ENCODE results near the gene SRGAP1. TPM values are rescaled to one million over a fixed set of nuclear protein-coding genes. Genes with fewer than 3 reads are reported as not detected.

The SRGAP1 gene
- total RNA-seq, 1 donor from 2014 or later, result 9.7 TPM

GRCh38 chr12:63909746-63910145, 65.2 kb downstream of the SRGAP1 start:
- no peak for DNase-seq (ENCODE audit: low spot score in 2 of 2, unreplicated experiment in 2 of 2)
- H3K9me3 Mint-ChIP-seq, result peaks cover 13% of the 10 kb centered on the region
- peaks cover 2% of the 10 kb centered on the region for H3K36me3 Mint-ChIP-seq
- no peak overlapping the region for H3K4me3 Mint-ChIP-seq
- no peaks in the 10 kb centered on the region for H3K27me3 Mint-ChIP-seq (ENCODE audit: low read depth)
- H3K27ac Mint-ChIP-seq, result no peak overlapping the region
- no peak for TF ChIP-seq CTCF (IDR thresholded peaks at IDR 0.05; ENCODE audit: unreplicated experiment)
- H3K4me1 Mint-ChIP-seq, result peaks cover 2% of the 10 kb centered on the region

DNA sequence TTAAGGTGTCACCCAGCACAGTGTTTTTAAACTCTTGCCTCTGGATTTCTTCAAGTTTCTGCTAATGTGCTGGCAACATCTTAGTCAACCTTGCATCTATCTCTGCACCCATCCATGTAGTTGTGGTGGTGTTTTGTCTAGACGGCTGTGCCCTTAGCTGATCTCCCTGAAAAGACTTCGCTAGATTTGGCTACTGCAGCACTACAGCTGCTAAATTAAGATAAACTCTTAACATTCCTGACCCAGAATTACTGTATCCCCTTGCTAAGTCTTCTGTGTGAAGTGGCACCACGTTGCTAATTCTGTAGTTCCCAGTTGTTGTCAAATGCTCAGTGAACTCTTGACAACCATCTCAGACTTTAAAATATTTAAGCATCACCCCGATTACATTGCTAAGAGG, 66.8 kb downstream of the SRGAP1 start:
- Mint-ChIP-seq H3K27me3 (ENCODE audit: low read depth) (no peaks in the 10 kb centered on the region), H3K4me3 (no peak overlapping the region), H3K27ac (no peak overlapping the region), H3K36me3 (peaks cover 2% of the 10 kb centered on the region), H3K4me1 (peaks cover 17% of the 10 kb centered on the region), H3K9me3 (peaks cover 4% of the 10 kb centered on the region)
- no peak for TF ChIP-seq CTCF (IDR thresholded peaks at IDR 0.05; ENCODE audit: unreplicated experiment)
- DNase-seq (ENCODE audit: low spot score in 2 of 2, unreplicated experiment in 2 of 2), result no peak

GRCh38 chr12:63912651-63913050, 68.2 kb downstream of the SRGAP1 start:
- Mint-ChIP-seq H3K27me3 (ENCODE audit: low read depth) (no peaks in the 10 kb centered on the region), H3K9me3 (no peaks in the 10 kb centered on the region), H3K36me3 (no peaks in the 10 kb centered on the region), H3K27ac (no peak overlapping the region), H3K4me1 (peaks cover 25% of the 10 kb centered on the region), H3K4me3 (no peak overlapping the region)
- no peak for DNase-seq (ENCODE audit: low spot score in 2 of 2, unreplicated experiment in 2 of 2)
- TF ChIP-seq CTCF (IDR thresholded peaks at IDR 0.05; ENCODE audit: unreplicated experiment), result no peak

GRCh38 chr12:63913929-63914328, 69.4 kb downstream of the SRGAP1 start:
- no peak overlapping the region for H3K27ac Mint-ChIP-seq
- no peaks in the 10 kb centered on the region for H3K27me3 Mint-ChIP-seq (ENCODE audit: low read depth)
- H3K9me3 Mint-ChIP-seq, result no peaks in the 10 kb centered on the region
- H3K4me3 Mint-ChIP-seq, result no peak overlapping the region
- TF ChIP-seq CTCF (IDR thresholded peaks at IDR 0.05; ENCODE audit: unreplicated experiment), result no peak
- no peak for DNase-seq (ENCODE audit: low spot score in 2 of 2, unreplicated experiment in 2 of 2)
- peaks cover 35% of the 10 kb centered on the region for H3K4me1 Mint-ChIP-seq
- no peaks in the 10 kb centered on the region for H3K36me3 Mint-ChIP-seq

DNA sequence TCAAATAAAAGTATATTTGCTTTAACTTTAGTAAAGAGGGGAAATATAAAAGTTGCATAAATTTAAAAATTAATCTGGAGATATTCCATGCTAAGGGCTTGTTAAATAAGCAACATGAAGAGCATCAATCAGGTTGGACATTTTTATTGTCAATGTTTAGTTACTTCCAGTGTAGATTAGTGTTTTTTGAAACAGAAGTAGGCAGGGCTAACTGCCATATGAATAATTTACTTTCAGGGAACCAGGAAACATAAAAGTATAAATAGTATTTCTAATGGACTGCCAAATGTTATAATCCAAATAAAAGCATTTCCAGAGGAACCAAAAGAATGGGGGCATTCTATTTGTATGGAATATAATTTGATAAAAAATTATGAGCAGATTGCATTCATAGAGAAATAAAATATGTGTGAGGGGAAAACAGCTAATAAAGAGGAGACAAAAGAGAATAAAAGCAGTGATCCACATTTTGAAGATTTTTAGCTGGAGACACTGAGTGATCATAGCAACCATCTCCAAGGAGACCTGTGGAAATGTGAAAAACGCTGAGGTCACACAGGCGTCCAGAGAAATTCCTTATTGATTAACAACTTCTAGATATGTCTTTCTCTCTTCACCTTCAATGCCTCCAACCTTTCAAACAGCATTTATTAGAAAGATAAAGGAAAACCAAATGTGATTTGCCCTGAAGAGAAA, 70.8 kb downstream of the SRGAP1 start:
- H3K9me3 Mint-ChIP-seq, result peaks cover 3% of the 10 kb centered on the region
- peak overlapping the region; percentile 88 for H3K27ac Mint-ChIP-seq
- H3K36me3 Mint-ChIP-seq, result no peaks in the 10 kb centered on the region
- no peak overlapping the region for H3K4me3 Mint-ChIP-seq
- DNase-seq (ENCODE audit: low spot score in 2 of 2, unreplicated experiment in 2 of 2), result no peak
- H3K4me1 Mint-ChIP-seq, result peaks cover 43% of the 10 kb centered on the region
- TF ChIP-seq CTCF (IDR thresholded peaks at IDR 0.05; ENCODE audit: unreplicated experiment), result no peak
- no peaks in the 10 kb centered on the region for H3K27me3 Mint-ChIP-seq (ENCODE audit: low read depth)

All from mesothelial cell of epicardium (in vitro differentiated cells).